Activated effector memory CD4-positive, alpha-beta T cell treated with anti-CD3 and anti-CD28 coated beads, Interleukin-2, amount 50 U/mL, for 16 hours (primary cell): ENCODE results near the gene KLF11.
"Not testable (repeated sequence)": the region's sequence is repeated elsewhere in the genome, so short reads cannot be mapped to it uniquely, and the experiment has no call there.

Experiments used
- DNase-seq: peaks from one replicate; pipeline ENCODE4 v3.0.0-alpha.2; 2020

The KLF11 gene

GRCh38 chr2:10009811-10010781 is 33.3 kb upstream of the KLF11 start:
- peak; percentile 58 for DNase-seq

GRCh38 chr2:10010861-10011605 is 32.3 kb upstream of the KLF11 start:
- DNase-seq, result not testable (repeated sequence)

- DNase-seq, result not testable (repeated sequence)
Observed at GRCh38 chr2:10011606-10012325, 31.6 kb upstream of the KLF11 start.

- not testable (repeated sequence) for DNase-seq
Observed at GRCh38 chr2:10012366-10012962, 30.9 kb upstream of the KLF11 start.

- DNase-seq, result no peak
Observed at GRCh38 chr2:10012963-10013461, 30.3 kb upstream of the KLF11 start.

- DNase-seq, result peak; percentile 58
Observed at GRCh38 chr2:10013651-10014417, 29.5 kb upstream of the KLF11 start.

GRCh38 chr2:10014418-10015190 is 28.7 kb upstream of the KLF11 start:
- DNase-seq, result no peak

GRCh38 chr2:10015376-10015989 is 27.9 kb upstream of the KLF11 start:
- not testable (repeated sequence) for DNase-seq

- no peak for DNase-seq
Observed at GRCh38 chr2:10016001-10016801, 27.1 kb upstream of the KLF11 start.

GRCh38 chr2:10016802-10017258 is 26.5 kb upstream of the KLF11 start:
- DNase-seq, result no peak

- no peak for DNase-seq
Observed at GRCh38 chr2:10017313-10017941, 25.9 kb upstream of the KLF11 start.

GRCh38 chr2:10019174-10019573 is 24.2 kb upstream of the KLF11 start:
- no peak for DNase-seq

- DNase-seq, result no peak
Observed at GRCh38 chr2:10019602-10020400, 23.5 kb upstream of the KLF11 start.

GRCh38 chr2:10022041-10022421 is 21.3 kb upstream of the KLF11 start:
- DNase-seq, result no peak

GRCh38 chr2:10022445-10022844 is 20.9 kb upstream of the KLF11 start:
- DNase-seq, result no peak

GRCh38 chr2:10022966-10023662 is 20.2 kb upstream of the KLF11 start:
- DNase-seq, result no peak

- no peak for DNase-seq
Observed at GRCh38 chr2:10026940-10027569, 16.3 kb upstream of the KLF11 start.
